GM04503 (cell line): ENCODE data around the gene IFITM1.
"Not testable (repeated sequence)": the region's sequence is repeated elsewhere in the genome, so short reads cannot be mapped to it uniquely, and the experiment has no call there.

Source experiments
- DNase-seq: peaks from one replicate; pipeline ENCODE4 v3.0.0-alpha.2; 2012; ENCODE audit warnings: low read depth

IFITM1 gene

DNA sequence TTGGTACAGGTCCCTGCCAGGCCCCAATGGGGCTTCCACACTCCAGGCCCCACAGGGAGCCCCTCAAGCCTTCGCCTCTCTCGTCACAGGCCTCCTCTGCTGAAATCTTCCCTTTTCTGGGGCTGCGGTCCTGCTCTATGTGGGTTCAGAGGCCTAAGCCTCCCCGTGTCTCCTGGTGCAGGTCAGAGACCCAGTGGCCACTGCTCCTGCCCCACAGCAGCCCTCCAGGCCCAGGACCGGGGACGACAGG is 12.7 kb downstream of the IFITM1 start:
- DNase-seq: no peak

DNA sequence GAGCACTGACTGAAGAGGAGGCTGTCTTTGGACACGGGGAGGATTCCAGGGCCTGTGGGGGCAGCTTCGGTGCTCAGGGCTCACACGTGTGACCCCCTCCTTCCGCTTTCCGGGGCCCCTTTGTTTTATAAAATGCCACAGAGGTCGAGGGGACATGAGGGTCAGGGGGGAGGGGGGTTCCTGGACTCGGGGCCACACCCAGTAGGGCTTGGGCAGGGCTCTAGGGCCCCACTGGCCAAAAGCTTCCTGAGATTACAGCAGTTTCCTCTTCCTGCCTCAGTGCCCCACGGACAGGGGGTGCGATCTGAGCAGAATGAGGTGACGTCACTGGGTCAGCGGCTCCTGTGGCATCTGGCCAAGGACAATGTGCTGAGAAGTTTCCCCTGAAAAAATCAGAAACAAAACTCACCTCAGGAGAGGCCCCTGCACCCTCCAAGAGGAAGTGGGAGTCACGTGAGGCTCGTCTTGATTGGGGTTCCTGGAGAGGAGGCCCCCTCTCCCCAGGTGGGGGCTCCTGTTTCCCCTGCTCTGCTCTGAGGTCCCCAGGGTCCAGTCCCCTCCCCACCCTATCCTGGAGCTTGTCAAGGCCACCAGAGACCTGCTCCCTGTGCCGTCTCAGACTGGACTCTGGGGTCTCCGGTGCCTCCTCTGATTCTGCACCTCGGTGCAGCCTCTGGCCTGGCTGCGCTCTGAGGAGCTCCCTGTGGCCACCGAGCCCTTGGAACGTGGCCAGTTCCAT is 13.2 kb downstream of the IFITM1 start:
- no peak for DNase-seq

DNA sequence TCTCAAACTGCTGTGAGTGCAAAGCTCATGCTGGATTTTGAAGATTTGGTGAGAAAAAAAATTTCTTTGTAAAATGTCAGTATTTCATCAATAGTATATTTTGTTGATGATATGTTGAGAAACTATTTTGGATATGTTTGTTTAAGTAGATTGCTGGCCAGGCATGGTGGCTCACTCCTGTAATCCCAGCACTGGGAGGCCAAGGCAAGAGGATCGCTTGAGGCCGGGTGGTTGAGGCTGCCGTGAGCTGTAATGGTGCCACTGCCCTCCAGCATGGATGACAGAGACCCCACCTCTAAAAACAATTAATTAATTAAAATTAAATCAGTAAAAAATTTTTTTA is 13.7 kb downstream of the IFITM1 start:
- DNase-seq: no peak

DNA sequence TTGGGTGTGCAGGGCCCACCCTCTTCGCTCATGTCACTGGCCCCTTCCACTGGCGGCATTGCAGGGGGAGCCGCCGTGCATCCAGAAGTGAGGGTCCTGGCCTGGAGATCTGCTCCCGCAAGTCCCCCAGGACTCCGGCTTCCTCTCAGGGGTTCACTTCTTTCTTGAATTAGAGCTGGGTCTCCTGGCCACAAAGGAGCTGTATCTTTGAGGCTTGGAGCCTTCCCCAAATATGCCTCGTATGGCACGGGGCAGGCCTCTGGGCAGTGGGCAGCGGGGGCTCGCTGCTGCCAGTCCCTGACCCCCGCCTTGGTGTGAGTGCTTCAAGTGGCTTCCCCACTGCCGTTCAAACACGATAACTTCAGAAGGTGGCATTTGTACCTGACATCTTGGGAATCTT is 14.2 kb downstream of the IFITM1 start:
- no peak for DNase-seq

DNA sequence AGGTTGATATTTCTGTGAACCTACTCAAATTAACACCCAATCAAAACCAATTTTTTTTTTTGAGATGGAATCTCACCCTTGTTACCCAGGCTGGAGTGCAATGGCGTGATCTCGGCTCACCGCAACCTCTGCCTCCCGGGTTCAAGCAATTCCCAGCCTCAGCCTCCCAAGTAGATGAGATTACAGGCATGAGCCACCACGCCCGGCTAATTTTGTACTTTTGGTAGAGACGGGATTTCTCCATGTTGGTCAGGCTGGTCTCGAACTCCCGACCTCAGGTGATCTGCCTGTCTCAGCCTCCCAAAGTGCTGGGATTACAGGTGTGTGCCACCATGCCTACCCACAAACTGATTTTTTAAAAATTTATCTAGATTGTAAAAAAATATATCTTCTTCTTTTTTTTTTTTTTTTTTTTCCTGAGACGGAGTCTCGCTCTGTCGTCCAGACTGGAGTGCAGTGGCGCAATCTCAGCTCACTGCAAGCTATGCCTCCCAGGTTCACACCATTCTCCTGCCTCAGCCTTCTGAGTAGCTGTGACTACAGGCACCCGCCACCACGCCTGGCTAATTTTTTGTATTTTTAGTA is 14.8 kb downstream of the IFITM1 start:
- DNase-seq: not testable (repeated sequence)

DNA sequence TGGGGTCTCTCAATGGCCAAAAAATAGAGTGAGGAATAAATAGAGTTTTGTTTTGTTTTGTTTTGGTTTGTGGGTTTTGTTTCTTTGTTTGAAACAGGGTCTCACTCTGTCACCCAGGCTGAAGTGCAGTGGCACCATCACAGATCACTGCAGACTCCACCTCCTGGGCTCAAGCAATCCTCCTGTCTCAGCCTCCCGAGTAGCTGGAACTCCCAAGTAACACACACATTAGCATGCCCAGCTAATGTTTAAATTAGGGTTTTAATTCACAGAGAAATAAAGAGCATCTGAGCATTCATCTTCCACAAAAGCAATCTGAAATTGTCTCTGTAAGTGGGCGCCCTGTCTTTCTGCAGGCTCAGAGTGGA is 16.0 kb downstream of the IFITM1 start:
- no peak for DNase-seq

DNA sequence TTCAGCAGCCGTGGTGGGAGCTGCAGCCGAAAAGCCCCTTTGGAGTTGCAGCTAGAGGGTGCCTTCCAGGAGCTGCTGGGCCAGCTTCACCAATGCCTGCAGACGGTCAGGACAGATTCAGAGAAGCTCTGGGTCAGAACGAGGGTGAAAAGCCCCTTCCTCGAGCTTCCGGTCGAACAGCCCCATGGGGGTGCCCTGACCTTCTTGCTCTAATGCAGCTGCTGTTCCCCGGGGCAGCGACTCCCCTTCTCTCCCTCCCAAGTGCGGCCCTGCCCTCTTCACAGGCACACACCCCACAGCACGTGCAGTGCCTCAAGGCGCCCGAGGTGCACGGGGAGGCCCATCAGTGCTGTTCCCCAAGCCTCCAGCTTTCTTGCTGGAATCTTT is 16.5 kb downstream of the IFITM1 start:
- no peak for DNase-seq

DNA sequence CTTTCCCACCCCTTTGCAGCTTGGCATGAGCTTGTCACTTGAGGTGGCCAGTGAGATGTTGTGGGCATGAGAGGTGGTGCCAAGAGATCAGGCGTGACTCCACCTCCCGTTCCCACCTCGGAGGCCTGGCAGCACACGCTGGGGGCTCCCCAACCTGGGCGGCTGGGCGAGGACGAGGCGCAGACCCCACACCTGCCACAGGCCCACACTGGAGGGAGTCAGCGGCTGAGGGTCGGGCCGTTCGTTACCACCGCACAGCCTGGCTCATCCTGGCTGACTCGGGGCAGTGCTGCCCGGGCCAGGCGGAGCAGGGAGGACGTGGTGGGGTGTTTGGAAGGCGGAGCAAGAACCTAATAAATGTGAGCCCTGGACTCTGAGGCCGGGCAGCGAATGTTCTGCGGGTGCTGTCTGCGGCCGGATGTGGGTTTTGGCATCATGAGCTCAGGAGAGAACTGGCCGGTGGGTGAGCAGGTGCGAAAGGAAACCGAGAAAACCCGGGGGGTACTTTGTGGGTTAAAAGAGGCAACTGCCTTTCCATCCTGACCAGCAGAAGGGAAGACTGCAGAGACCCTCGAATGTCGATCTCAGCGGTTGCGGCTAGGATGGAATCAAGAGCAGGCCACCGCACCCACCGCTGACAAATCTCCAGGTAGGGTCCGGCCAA is 17.0 kb downstream of the IFITM1 start:
- no peak for DNase-seq

DNA sequence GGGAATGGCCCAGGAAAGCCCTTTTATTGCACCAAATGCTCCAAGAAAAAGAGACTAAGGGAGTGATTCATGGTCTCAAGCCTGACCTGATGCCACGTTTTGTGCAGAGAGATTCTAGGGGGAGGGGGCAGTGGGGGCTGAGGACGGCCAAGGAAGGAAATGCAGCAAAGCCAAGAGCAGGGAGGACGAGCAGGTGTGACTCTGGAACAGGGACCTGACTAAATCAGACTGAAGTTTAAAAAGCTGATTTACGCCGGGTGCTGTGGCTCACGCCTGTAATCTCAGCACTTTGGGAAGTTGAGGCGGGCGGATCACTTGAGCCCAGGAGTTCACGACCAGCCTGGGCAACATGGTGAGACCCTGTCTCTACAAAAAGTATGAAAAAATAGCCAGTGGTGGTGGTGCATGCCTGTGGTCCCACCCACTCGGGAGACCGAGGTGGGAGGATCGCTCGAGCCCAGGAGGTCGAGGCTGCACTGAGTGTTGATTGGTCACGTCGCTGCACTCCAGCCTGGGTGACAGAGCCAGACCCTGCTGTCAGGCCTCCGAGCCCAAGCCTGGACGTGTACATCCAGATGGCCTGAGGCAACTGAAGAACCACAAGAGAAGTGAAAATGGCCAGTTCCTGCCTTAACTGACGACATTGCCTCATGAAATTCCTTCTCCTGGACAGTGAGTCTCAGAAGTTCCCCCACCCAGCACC is 17.7 kb downstream of the IFITM1 start:
- DNase-seq: no peak

DNA sequence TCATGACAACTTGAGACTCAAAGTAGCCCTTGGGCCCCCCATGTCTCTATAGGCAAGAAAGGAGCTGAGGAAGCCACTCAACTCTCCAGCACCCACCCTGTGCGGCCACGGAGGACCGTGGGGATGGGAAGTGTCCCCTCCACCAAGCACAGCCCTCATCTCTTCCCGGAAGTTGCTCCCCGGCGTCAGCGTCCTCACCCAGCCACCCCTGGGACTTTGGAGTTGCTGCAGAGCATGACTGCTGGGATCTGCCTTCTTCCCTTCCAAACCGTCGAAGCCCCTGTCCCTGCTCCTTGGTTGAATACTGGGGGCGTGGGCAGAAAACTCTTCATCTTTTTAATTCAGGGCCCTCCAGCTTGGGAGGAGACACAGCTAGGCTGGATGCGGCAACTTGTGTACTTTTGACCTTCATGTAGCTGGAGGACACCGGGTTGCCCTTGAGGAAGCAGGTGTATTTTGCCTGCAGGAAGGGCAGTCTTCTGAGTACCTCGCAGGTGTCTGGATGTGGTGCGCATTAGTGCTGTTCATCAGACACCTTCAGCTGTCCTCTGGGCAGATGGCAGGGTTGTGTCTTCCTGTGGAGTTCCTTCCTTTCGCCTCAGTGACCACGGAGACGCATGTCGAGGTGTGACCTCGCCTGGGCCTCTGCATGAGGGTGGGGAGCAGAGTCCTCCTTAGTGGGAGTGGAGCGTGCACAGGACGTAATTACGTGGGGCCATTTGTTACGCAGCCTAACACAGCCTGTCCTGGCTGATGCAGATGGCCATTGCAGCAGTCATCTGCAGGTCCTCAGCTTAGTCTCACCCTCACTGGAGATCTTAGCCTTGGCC is 19.0 kb downstream of the IFITM1 start:
- DNase-seq: no peak

DNA sequence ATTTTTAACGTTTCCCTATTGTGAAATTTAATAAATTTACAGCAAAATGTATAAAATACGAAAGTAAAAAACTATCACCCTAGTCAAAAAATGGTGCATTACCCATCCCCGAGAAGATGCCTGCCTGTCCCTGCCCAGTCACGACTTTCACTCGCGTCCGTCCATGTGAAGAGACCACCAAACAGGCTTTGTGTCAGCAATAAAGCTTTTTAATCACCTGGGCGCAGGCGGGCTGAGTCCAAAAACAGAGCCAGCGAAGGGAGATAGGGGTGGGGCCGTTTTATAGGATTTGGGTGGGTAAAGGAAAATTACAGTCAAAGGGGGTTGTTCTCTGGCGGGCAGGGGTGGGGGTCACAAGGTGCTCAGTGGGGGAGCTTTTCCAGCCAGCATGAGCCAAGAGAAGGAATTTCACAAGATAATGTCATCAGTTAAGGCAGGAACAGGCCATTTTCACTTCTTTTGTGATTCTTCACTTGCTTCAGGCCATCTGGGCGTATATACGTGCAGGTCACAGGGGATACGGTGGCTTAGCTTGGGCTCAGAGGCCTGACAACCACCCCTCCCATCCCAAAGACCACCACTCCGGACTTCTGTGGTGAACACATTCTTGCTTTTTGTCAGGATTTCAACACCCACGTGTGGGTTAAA is 19.9 kb downstream of the IFITM1 start:
- not testable (repeated sequence) for DNase-seq

DNA sequence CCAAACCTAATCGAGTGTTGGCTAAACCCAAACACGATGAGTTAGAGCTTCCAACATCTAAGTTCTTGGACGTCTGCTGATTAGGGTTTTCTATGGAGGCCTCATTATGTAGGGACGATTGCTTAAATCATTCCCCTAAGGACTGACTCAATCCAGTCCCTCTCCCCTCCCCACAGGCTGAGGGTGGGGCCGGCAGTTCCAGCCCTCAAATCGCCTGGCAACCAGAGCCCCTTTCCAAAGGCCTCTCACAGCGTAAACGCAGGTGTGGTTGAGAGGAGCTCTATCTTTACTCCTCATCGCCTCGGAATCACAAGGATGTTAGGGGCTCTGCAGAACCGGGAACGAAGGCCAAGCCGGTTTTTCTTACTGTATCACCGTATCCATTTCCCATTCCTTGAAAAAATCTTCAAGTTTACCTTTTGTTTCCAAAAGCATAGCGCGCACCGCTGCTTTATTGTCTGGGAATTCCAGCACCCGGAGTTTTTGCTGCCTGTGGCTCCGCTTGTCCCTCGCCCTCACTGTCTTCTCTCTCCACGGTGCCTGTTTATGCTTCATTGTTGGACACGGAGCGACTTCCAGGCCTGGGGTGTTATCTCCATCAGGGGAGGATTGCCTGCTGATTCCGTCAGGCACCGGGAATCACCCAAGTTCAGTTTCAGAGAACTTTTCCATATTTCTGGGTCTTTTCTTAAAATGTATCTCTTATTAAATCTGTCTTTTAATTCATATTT is 20.6 kb downstream of the IFITM1 start:
- no peak for DNase-seq

DNA sequence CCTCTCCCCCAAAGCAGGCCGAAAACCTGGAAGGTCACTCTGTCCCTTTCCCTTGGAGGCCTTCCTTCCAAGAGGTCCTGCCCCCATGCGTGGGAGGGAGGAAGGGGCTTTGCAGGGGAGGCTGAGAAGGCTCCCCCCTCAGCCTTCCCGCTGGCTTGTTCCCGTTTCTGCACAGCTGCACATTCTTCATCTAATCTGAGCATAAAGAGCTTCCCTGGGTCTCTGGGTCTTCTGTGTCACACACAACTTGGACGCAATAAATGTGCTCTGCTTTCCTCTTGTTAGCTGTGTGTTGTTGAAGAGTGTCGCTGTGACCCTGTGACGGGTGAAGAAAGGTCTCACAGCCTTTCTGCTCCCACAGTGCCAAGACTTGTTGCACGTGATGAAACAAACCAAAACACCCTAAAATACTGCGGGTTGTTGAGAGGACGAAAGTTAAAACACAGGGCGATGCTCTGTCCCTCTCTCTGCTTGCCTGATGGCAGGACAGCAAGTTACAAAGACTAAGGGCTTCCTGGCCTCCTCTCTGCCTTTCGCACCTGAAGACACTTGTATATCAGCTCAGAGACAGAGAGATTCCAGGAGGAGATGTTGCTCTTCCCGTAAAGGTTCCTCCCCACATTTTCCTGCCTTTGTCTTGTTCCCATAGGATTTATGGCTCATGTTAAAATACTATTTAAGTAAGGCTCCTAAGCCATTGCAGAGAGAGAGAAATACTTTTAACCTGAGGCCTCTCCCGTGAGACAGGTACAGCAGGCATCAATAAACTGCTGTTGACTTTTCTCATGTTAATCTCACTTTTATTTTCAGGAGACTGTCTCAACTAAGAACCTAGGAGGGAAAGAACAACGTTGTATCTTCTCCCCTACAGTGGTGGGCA is 22.2 kb downstream of the IFITM1 start:
- no peak for DNase-seq

DNA sequence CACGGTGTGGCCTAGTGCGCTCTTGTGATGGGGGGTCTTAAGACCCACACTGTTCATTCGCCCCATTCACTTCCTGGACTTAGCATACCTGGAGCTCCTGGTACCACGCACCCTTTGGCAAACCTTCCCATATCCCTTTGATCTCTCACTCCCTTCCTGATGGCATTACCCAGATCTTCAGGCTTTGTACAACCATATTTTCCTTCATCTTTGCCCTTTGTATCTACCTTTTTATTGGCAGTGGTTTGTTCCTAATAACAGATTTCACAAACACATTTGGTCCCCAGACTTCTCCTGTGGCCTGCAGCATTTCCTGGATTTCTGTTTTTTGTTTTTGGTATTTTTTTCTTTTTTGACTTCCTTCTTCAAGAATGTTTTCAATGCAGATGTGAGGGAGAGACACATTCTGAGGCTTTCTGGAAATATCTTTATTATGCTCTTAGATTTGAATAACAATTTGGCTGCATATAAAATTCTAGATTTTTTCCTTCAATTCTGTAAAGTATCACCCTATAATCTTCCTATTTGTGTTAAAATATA is 22.9 kb downstream of the IFITM1 start:
- DNase-seq: no peak

DNA sequence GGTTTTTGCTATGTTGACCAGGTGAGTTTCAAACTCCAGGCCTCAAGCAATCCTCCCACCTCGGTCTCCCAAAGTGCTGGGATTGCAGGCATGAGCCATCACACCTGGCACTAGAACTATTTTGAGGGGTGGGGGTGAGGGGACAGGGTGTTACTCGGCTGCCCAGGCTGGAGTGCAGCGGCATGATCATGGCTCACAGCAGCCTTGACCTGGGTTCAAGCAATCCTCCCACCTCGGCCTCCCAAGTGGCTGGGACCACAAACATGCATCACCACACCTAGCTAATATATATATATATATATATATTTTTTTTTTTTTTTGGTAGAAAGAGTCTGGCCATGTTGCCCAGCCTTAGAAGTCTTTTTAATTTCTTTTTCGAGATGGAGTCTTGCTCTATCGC is 23.9 kb downstream of the IFITM1 start:
- DNase-seq: no peak

DNA sequence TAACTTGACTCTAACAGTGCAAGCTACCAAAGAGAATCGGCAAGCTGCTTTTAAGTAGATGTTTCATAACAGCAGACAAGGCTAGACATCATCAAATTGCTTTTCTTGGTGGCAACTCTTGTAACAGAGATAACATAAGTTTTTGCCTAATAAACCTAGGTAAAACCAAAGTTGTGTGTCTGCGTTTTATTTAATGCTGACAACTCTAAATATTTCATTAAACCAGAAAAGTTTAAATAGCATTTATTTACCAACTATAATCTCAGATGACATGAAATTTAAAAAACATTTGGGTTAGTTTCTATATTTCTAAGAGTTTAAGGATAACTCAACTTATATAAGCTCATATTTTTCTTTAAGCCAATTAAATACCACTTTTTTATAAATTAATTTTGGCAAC is 26.1 kb downstream of the IFITM1 start:
- DNase-seq: no peak

DNA sequence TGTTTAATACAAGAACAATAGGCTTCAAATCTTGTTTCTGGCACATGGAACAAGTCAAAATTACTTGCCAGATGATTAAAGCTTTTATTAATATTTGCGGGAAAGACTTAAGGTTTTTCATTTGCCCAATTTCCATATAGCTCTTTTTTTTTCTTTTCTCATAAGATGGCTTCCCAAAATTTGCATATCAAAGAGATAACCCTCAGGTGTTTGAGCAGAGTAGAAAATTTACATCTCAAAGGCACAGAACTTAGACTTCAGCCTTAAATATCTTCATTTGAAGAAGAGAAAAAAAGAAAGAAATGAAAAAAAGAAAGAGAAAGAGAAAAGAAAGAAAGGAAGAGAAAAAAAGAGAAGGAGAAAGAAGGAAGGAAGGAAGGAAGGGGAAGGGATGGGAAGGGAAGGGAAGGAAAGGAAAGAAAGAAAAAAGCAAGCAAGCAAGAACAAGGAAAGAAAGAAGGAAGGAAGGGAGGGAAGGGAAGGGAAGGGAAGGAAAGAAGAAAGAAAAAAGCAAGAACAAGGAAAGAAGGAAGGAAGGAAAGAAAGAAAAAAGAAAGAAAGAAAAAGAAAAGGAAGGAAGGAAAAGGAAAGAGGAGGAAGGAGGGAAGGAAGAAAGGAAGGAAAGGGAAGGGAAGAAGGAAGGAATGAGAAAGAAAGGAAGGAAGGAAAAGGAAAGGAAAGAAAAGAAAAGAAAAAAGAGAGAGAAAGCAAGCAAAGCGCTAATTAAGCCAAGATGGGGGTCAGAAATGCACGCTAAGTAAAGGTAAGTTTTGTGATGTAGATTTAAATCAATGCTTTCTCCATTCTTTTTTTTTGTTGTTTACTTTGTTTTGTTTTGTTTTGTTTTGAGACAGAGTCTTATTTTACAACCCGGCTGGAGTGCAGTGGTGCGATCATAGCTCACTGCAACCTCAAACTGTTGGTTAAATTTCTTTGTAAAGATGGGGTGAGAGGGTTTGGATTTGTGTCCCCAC is 27.0 kb downstream of the IFITM1 start:
- DNase-seq: no peak

DNA sequence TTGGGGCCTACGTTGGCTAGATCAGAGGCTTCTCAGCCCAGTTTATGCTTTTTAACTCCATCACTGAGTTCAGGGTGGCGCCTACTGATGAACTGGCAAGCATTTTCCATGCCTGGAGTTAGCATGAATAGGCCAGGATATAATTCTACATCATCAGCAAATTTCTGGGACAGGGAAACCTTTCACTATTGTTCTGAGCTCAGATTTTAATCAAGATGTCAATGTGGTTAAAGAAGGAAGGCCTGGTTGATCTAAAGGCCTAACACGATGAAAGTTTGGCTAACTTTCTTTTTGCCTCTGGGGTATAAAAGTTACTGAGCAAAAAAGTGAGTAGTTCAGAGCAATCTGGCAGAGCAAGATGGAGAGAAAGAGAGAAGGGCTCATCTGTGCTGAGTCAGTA is 28.5 kb downstream of the IFITM1 start:
- DNase-seq: no peak
